Ishikawa (cell line): ENCODE results near the gene ASZ1.

Source experiments
- FOXM1 ChIP-seq: IDR thresholded peaks from 2 replicates; pipeline ENCODE4 v1.6.1; 2012; ENCODE audit warnings: low read depth, borderline replicate concordance
- RAD21 ChIP-seq: IDR thresholded peaks from 2 replicates; pipeline ENCODE4 v1.6.1; 2012; ENCODE audit warnings: low read depth
- USF1 ChIP-seq: IDR thresholded peaks from 2 replicates; pipeline ENCODE4 v1.6.1; 2012

DNA sequence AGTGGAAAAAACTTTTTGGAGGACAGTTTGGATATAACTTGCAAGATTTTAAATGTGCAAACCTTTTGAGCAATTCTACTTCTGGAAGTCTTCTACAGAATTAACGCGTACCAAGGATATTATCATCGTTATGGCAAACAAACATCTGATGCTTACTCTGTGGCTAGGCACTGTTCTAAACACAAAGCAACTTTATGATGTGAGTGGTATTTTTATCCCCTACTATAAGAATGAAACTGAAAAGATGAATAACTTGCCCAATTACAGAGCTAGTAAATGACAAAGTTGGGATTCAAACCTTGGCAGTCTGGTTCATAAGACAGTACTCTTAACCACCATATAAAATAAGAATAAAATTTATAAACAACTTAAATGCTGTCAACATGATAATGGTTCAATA lies 15.8 kb downstream of the ASZ1 start:
- TF ChIP-seq RAD21 (no peak), FOXM1 (no peak), USF1 (no peak)
